NCI-H345 treated with DMSO at 0.1 percent for 48 hours (cell line): ENCODE data around the gene CENPP.
"Not testable (repeated sequence)": the region's sequence is repeated elsewhere in the genome, so short reads cannot be mapped to it uniquely, and the experiment has no call there.

Source experiments
- DNase-seq: peaks from one replicate; lab custom pipeline; 2025; ENCODE audit not compliant: unreplicated experiment; lab: John Stamatoyannopoulos, UW

Gene CENPP

DNA sequence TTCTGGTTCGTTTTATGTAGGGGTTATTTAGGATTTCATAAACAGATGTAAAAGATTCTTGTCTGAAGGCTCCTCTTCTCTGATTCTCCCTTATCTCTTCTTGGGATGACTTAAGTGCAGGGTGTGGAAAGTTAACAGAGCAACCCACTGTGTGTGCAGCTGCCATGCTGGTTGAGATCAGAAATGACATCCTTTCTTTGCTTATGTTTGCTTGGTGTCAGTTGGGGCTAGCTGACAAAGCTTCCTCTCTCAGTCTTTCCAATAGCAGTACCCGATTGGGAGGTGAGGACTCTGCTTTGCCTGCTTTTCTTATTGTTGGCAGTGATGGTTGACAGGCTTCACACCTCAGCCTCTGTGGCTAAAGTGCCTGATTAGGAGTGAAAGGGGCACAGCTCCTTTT is 52.1 kb downstream of the CENPP start:
- no peak for DNase-seq

DNA sequence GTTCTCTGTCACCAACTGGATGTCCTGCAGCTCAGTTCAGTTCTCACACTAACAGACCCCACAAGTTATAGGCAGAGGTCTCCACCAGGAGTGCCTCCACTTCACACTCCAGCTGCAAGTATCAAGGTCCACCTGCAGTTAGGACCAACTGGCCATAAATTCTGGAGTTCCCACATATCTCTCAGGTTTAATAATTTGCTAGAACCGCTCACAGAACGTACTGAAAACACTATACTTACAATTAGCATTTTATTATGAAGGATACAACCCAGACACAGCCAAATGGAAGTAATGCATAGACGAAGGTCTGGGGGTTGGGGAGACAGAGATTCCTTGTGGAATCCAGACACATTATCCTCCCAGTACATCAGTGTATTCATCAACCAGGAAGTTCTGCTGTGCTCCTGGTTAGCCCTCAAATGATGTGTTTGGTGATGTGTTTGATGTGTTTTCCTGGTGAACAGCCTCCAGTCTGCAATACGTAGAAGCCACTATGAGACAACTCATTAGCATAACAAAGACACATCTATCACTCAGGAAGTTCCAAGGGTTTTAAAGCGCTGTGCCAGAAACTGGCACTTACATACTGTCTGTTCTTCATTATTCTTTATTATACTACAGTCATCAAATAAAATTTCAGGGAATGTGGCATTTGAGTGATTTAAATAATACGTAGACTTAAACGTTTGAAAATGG is 53.3 kb downstream of the CENPP start:
- peak; percentile 0 for DNase-seq

DNA sequence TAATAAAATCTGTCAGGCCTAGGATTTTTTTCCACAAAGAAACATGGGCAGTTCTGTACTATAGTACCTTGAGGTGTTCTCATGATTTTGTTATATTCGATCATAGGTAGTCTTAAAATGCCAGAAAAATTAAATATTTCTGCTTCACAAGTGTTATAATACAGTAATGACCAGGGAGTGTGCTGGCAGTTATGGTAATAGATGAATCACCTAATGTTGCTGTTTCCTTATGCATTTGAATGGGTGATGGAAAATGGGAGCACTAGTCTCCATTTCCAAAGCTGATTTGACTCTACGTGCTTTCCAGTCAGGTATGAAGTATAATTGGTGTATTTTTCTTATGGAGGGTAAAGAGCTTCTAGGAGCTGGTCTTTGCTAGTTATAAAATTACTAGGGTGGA is 54.9 kb downstream of the CENPP start:
- no peak for DNase-seq

DNA sequence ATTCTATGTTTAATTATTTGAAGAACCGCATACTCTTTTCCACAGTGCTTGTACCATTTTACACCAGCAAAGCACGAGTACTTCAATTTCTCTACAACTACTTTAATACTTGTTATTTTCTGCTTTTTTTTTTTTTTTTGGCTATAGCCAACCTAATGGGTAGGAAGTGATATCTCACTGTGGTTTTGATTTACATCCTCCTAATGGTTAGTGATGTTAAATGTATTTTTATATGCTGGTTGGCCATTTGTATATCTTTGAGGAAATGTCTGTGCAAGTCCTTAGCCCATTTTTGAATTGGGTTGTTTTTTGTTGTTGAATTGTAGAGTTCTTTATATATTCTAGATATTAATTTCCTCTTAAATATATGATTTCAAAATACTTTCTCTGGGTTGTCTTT is 56.0 kb downstream of the CENPP start:
- no peak for DNase-seq

DNA sequence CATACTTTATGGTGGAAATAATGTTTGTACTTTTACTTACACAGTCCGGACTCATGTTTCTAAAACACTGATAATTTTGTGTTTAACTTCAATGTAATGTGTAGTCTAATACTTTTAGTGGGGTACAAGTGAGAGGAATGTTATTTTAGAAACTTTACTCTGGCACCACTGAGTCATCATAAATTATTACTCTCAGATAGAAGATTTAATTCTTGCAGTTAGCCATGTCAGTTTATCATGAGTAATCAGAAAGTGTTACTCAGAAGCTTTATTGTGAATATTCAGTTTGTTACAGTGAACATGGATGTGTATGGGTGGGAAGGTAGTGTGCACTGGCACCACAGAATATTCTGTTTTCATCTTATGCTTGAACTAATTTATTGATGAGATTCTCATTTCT is 58.6 kb downstream of the CENPP start:
- no peak for DNase-seq

GRCh38 chr9:92385001-92385400 is 59.2 kb downstream of the CENPP start:
- no peak for DNase-seq

- no peak for DNase-seq
Observed at GRCh38 chr9:92385477-92385876, 59.7 kb downstream of the CENPP start.

DNA sequence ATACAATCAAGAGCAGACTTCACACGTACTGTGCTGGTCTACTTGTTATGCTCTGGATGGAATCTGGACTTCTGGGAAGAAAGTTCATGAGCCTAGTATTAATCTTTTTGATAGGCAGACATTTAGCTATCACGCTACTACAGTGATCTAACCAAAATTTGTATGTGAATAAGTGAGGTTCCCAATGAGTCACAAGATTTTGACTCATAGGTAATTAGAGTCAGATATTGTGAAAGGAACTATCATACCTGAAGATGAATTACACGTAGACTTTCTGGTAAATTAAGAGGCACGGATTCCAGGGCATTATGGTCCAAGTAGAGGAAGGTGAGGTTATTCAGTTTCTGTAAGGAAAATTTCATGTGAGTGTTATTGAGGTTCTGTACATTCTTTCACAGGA is 60.2 kb downstream of the CENPP start:
- DNase-seq = no peak

- DNase-seq = no peak
Observed at GRCh38 chr9:92392690-92393089, 66.9 kb downstream of the CENPP start.

- no peak for DNase-seq
Observed at GRCh38 chr9:92393686-92394085, 67.9 kb downstream of the CENPP start.

GRCh38 chr9:92395617-92396016 is 69.9 kb downstream of the CENPP start:
- no peak for DNase-seq

DNA sequence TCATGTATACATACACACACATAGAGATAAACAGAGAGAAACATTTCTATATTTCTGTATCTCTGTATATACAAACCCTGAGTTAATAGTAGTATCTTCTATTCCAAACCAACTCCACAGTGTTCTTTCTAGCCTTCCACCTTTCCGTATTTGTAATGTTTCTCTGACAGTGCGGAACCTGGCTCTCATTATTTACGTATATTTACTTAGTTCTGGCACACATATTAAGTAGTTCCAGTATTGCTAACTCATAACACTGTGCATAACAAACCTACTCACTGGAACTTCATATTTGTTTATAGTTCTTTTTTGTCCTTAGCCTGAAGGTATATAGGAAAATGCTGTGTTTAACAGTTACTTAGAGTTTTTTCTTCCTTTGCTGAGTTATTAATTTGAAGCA is 72.1 kb downstream of the CENPP start:
- DNase-seq = no peak

DNA sequence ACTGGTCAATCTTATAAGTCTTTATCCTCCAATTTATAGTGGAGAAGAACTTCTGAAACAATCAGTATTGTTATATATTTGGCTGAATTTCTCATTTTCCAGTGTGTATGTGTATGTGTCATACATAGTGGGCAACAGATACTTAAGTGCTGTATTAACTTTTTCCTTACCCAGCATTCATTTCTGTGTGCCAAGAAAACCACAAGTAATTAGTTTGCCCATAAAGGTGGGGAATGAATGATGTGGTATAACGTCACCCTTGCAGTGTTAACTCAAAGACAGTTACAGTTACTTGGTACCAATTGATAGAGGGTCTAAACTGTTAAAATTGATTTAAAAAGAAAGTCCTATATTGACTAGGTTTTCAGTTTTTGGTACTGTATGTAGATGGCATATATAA is 76.6 kb downstream of the CENPP start:
- DNase-seq = no peak

- no peak for DNase-seq
Observed at GRCh38 chr9:92402826-92403745, 77.3 kb downstream of the CENPP start.

DNA sequence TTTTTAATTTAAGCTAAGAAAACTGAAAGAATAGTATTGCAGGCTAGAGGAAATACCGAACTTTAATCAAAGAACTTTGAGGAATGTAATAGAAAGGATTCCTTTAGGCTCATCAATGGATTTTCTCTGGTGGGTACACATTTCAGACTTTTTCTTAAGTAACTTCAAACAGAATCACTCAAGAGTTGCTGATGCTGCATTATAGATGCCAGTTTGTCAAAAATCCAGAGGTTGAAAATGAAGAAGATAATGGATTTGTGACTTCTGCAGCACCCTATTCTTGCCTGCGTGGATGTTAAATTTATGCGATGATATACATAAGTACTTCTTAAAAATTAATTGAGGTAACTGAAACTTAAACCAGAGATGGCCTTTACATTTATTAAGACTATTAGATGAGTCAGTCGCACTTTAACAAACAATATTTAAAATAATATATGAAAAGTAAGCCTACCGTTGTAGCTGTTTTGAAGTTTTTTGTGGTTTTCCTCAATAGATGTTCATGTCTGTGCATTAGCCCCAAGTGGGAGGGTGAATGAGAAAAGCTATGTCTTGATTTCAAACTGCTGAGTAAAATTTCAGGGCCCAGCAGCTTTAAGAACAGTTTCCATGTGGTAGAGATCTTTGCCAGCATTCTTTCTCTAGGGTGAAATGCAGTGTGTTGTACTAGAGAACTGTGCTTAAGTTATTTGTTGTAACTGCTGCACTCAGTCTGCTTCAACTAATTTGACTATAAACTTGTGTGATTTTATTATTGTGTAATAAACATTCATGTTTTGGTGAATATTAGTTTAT is 78.5 kb downstream of the CENPP start, which contains the start of gene OGN:
Gene OGN (minus strand): TSS at position 537 of the 795 bp plus-strand sequence. CDS start 1,171 bp downstream, outside the sequence.
- DNase-seq = no peak

DNA sequence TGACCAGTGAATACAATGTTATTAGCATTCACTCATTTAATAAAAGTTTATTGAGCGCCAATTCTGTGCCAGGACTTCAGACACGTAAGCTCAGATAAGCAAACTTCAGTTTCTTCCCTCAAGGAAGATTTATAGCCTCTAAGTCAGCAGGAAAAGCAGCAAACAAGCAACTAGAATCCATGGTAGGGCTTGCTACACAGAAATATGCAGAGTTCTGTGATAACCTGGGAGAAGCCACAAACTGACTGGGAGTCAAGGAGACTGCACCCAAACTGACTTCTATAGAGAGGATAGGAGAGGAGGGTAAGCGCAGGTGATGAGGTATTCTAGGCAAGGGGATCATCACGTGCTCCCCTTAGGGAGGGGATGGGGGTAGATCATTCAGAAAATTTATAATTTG is 80.1 kb downstream of the CENPP start:
- DNase-seq = no peak

GRCh38 chr9:92406477-92406876 is 80.7 kb downstream of the CENPP start:
- DNase-seq = no peak

DNA sequence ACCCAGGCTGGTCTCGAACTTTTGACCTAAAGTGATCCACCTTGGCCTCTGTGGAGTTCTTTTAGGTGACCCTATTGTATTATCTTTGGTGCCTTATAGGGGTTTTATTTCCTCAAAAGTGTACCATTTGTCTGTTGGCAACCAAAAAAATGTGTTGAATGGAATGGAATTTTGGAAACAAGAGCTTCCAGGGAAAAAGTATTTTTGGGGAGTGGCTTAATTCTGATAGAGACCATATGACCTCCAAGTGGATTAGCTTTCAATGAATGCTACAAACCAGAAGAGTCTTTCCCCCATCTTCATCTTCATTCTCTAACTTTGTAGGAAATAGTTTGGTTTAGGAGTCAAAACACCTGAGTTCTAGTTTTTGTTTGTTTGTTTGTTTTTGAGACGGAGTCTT is 82.1 kb downstream of the CENPP start:
- no peak for DNase-seq

DNA sequence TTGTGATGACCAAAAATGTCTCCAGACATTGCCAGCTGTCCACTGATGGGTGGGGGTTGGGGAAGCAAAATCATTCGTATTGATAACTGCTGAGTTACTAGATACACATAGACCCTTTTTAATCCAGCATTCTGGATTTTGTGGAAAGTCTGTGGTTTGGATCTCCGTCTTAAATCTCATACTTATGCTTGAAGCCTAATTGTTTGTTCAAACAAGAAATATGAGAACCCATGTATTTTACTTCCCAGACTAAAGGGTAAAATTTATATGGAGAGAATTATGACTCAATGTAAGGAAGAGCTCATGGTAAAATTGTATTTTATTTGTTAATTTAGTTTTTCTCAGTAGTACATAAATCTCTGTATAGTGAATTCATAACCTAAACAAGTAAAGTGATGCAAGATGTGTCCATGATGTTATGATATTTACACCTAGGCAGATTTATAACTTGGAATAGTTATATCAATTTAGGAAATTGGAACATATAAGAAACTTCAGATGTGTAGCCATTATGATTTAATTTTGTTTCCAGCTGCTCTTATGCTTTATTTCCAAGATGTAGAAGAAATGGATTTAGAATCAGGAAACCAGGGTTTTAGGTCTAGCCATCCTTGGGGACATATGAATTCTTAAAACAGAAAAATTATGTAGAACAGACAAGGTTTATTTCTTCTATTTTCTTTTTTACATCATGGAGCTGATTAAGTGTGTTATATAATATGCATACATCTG is 83.2 kb downstream of the CENPP start:
- no peak for DNase-seq

- DNase-seq = not testable (repeated sequence)
Observed at GRCh38 chr9:92411157-92411556, 85.4 kb downstream of the CENPP start.

- DNase-seq = no peak
Observed at GRCh38 chr9:92414566-92414965, 88.8 kb downstream of the CENPP start.
